Measurements from ENCODE around the gene ABI3.

Gene ABI3

GRCh38 chr17:49225554-49226236 is 15.2 kb downstream of the ABI3 start:
- no peak for DNase-seq (ENCODE audit: low spot score)

- no peak for DNase-seq (ENCODE audit: low spot score)
Observed at GRCh38 chr17:49226771-49227435, 16.4 kb downstream of the ABI3 start.

- DNase-seq (ENCODE audit: low spot score), result peak; percentile 85
Observed at GRCh38 chr17:49227436-49228261, 17.1 kb downstream of the ABI3 start.

- no peak for DNase-seq (ENCODE audit: low spot score)
Observed at GRCh38 chr17:49229076-49229804, 18.7 kb downstream of the ABI3 start.

- DNase-seq (ENCODE audit: low spot score), result no peak
Observed at GRCh38 chr17:49229805-49230600, 19.5 kb downstream of the ABI3 start.

GRCh38 chr17:49230636-49231562 is 20.4 kb downstream of the ABI3 start, which contains the start of gene PHOSPHO1:
TSS of gene PHOSPHO1 (minus strand) at chr17:49230787. CDS start at chr17:49226691, 4,096 bp downstream.
- DNase-seq (ENCODE audit: low spot score), result peak; percentile 83

- no peak for DNase-seq (ENCODE audit: low spot score)
Observed at GRCh38 chr17:49231563-49231894, 21.0 kb downstream of the ABI3 start.

- DNase-seq (ENCODE audit: low spot score), result no peak
Observed at GRCh38 chr17:49234509-49235080, 24.1 kb downstream of the ABI3 start.

- DNase-seq (ENCODE audit: low spot score), result no peak
Observed at GRCh38 chr17:49235896-49236295, 25.4 kb downstream of the ABI3 start.

- no peak for DNase-seq (ENCODE audit: low spot score)
Observed at GRCh38 chr17:49239963-49240362, 29.5 kb downstream of the ABI3 start.

GRCh38 chr17:49240619-49241018 is 30.1 kb downstream of the ABI3 start:
- DNase-seq (ENCODE audit: low spot score), result no peak

GRCh38 chr17:49241040-49241439 is 30.5 kb downstream of the ABI3 start:
- no peak for DNase-seq (ENCODE audit: low spot score)

- no peak for DNase-seq (ENCODE audit: low spot score)
Observed at GRCh38 chr17:49241692-49242397, 31.3 kb downstream of the ABI3 start.

- DNase-seq (ENCODE audit: low spot score), result no peak
Observed at GRCh38 chr17:49242813-49243212, 32.3 kb downstream of the ABI3 start.

GRCh38 chr17:49244839-49245238 is 34.3 kb downstream of the ABI3 start:
- no peak for DNase-seq (ENCODE audit: low spot score)

- DNase-seq (ENCODE audit: low spot score), result no peak
Observed at GRCh38 chr17:49247944-49248343, 37.4 kb downstream of the ABI3 start.

GRCh38 chr17:49249292-49249794 is 38.8 kb downstream of the ABI3 start:
- DNase-seq (ENCODE audit: low spot score), result no peak

GRCh38 chr17:49249890-49250522 is 39.5 kb downstream of the ABI3 start:
- DNase-seq (ENCODE audit: low spot score), result no peak

All from cerebellar cortex (tissue), 1 donor.